HEK293 (cell line): Measurements from ENCODE around the gene PRMT2.

ENCODE experiments used
- CTCF ChIP-seq: fragments of 450-650 bp; formaldehyde crosslinking; IDR thresholded peaks from 2 replicates; pipeline ENCODE4 v1.5.1; 2016; ENCODE audit warnings: missing biosample characterization, missing genetic modification characterization
- MZF1 ChIP-seq: fragments of 450-650 bp; formaldehyde crosslinking; IDR thresholded peaks from 2 replicates; pipeline ENCODE4 v1.5.1; 2017; ENCODE audit warnings: missing biosample characterization, missing genetic modification characterization, borderline replicate concordance
- ZNF112 ChIP-seq: fragments of 450-650 bp; formaldehyde crosslinking; IDR thresholded peaks from 2 replicates; pipeline ENCODE4 v1.5.0; 2017; ENCODE audit warnings: missing biosample characterization, missing genetic modification characterization
- ZNF148 ChIP-seq: fragments of 450-650 bp; formaldehyde crosslinking; IDR thresholded peaks from 2 replicates; pipeline ENCODE4 v1.5.0; 2017; ENCODE audit warnings: missing biosample characterization, missing genetic modification characterization, borderline replicate concordance

DNA sequence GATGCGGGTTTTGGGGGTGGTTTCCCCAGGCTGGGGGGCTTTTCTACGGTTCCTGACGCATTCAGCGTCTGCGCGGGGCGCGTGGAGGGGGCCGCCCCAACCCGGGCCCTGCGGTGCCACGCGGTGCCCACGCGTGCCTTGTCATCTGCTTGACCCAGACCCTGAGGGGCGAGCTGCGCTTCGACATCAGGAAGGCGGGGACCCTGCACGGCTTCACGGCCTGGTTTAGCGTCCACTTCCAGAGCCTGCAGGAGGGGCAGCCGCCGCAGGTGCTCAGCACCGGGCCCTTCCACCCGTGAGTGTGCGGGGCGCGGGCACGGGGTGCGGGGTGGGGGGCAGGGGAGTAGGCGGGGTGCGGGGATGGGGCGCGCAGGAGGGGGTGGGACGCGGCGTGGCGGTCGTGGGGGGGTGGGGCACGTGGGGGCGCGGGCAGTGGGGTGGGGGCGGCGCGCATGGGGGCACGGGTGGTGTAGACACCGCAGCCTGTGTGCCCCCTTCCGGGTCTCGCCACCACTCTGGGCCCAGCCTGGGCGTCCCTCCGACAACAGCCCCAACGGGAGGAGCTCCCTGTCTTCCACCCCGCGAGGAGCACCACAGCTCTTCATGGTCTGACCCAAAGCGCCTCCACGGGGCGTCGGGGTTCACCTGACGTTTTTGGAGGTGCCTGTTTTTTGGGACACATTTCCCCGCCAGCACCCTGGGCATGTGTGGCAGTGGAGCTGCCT, 26.3 kb downstream of the PRMT2 start:
- TF ChIP-seq CTCF (tag by site-specific recombination) (no peak), ZNF148 (no peak), ZNF112 (tag by site-specific recombination) (no peak), MZF1 (tag by site-specific recombination) (no peak)
